Lung (tissue), 12 donors: ENCODE results near the gene SPECC1L. TPM values are rescaled to one million over a fixed set of nuclear protein-coding genes. Genes with fewer than 3 reads are reported as not detected.
A peak's percentile ranks its signal among the peaks of the same experiment; 100 is the strongest.

Experiments used
- ATAC-seq: fragments of 200-7000 bp; cut with Tn5 transposase; one replicate; pipeline ENCODE4 v1.9.1; 2020; ENCODE audit warnings: moderate number of reproducible peaks; ENCODE audit not compliant: insufficient read depth, low FRiP score
- DNase-seq, 3 donors: peaks; one replicate each; pipeline ENCODE4 v3.0.0-alpha.2; 2013 to 2017
- H3K27ac ChIP-seq, 2 donors: one replicate each; pipeline ENCODE4 v1.5.1; 2013; ENCODE audit warnings: mild to moderate bottlenecking in 2 of 2, moderate library complexity in 2 of 2, control low read depth in 1 of 2, inconsistent platforms in 1 of 2, low read depth in 1 of 2, low read length in 1 of 2
- H3K27me3 ChIP-seq, 3 donors: one replicate each; pipeline ENCODE4 v1.5.1; 2013; ENCODE audit warnings: low read length in 2 of 3; ENCODE audit not compliant: control insufficient read depth in 3 of 3, insufficient read depth in 3 of 3
- H3K36me3 ChIP-seq, 4 donors: one replicate each; pipeline ENCODE4 v1.5.1; 2013; ENCODE audit warnings: low read length in 4 of 4, mild to moderate bottlenecking in 1 of 4, moderate library complexity in 1 of 4; ENCODE audit not compliant: control insufficient read depth in 4 of 4, insufficient read depth in 4 of 4
- H3K4me1 ChIP-seq, 5 donors: one replicate each; pipeline ENCODE4 v1.5.1; 2013; ENCODE audit warnings: low read length in 5 of 5, mild to moderate bottlenecking in 2 of 5, moderate library complexity in 1 of 5; ENCODE audit not compliant: control insufficient read depth in 5 of 5, insufficient read depth in 5 of 5
- H3K4me3 ChIP-seq: one replicate; pipeline ENCODE4 v1.5.1; 2013; ENCODE audit warnings: mild to moderate bottlenecking, control low read depth, moderate library complexity
- H3K9ac ChIP-seq, 2 donors: one replicate each; pipeline ENCODE4 v1.5.1; 2013; ENCODE audit warnings: low read length in 2 of 2, control low read depth in 1 of 2; ENCODE audit not compliant: insufficient read depth in 1 of 2
- H3K9me3 ChIP-seq, 4 donors: one replicate each; pipeline ENCODE4 v1.5.1; 2013; ENCODE audit warnings: low read length in 3 of 4, mild to moderate bottlenecking in 1 of 4, moderate library complexity in 1 of 4; ENCODE audit not compliant: control insufficient read depth in 4 of 4, insufficient read depth in 3 of 4
- WGBS, 2 donors: extraction: QIAGEN DNeasy Blood & Tissue Kit; methylation state at CpG; one replicate each; pipeline ENCODE4 v1.1.7; 2013; 5-methylcytosine and 5-hydroxymethylcytosine counted together
- polyA plus RNA-seq, 2 donors: library from polyadenylated mRNA; stranded (reverse); fragments of 200-250 nt; gene quantifications; one replicate each; pipeline ENCODE4 v1.2.1, GENCODE V29; 2013
- total RNA-seq, 2 donors: library from RNA; depleted of rRNA in 1 of 2; stranded (reverse); fragments of >200 nt in 1 of 2; gene quantifications; one replicate each; pipeline ENCODE4 v1.2.1, GENCODE V29; 2014 to 2021
- TF ChIP-seq, protein P1 (sequence below): IDR thresholded peaks from 2 replicates; pipeline ENCODE4 v1.5.1; 2012; ENCODE audit warnings: mild to moderate bottlenecking; ENCODE audit errors: control extremely low read depth, extremely low read depth
- donor health status: control.
- donor health status: control.
- donor health status: Bipolar disorder and iron deficiency.
- donor health status: healthy.
- donor health status: DM: yes; HTN: yes; CAD: no.

The SPECC1L gene
- total and polyA plus RNA-seq, 4 donors: 10.4 to 83.9 (median 37.8) TPM

DNA sequence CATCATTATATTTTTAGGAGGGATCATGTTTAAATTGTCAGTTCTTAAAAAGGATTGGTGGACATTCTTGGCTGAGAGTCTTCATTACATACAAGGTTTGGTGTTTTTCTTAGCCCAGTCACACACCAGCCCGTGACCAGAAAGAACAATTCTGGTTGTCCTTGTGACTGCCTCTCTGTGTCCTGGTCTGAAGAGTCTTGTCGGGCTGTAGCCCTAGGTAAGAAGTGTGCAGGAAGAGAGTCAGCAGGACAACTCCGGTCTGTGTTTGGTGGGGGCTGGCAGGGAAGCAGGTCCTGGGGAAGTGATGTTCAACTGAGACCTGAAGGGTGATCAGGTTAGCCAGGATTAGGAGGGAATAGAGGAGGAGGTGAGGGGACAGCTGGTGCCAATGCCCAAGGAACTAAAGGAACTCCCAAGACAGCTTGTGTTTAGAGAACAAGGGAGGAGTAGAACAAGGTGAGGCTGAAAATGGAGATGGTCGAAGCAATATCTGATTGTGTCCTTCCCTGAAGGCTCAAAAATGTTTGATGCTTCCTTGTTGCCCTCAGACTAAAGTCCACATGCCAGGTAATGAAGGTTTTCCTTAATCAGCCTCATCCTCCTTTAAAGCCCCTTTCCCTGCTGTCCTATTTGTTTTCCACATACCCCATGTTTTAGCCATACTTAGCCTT, 91.5 kb downstream of the SPECC1L start:
- Histone ChIP-seq H3K9ac (no peak overlapping the region), H3K9me3 (peaks cover 0 to 3% (median 0%) of the 10 kb centered on the region in 4 donors), H3K27me3 (no peaks in the 10 kb centered on the region), H3K27ac (peak overlapping the region in 1 of 2 donors; percentile 56), H3K4me1 (peaks cover 0 to 9% (median 3%) of the 10 kb centered on the region in 5 donors), H3K4me3 (no peak overlapping the region), H3K36me3 (peaks cover 18 to 56% (median 29%) of the 10 kb centered on the region in 4 donors)
- WGBS, 2 donors: 82 to 90% methylated on average over 4 of the region's 4 CpGs
- ATAC-seq: no peak
- TF ChIP-seq, protein P1, sequence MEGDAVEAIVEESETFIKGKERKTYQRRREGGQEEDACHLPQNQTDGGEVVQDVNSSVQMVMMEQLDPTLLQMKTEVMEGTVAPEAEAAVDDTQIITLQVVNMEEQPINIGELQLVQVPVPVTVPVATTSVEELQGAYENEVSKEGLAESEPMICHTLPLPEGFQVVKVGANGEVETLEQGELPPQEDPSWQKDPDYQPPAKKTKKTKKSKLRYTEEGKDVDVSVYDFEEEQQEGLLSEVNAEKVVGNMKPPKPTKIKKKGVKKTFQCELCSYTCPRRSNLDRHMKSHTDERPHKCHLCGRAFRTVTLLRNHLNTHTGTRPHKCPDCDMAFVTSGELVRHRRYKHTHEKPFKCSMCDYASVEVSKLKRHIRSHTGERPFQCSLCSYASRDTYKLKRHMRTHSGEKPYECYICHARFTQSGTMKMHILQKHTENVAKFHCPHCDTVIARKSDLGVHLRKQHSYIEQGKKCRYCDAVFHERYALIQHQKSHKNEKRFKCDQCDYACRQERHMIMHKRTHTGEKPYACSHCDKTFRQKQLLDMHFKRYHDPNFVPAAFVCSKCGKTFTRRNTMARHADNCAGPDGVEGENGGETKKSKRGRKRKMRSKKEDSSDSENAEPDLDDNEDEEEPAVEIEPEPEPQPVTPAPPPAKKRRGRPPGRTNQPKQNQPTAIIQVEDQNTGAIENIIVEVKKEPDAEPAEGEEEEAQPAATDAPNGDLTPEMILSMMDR: no peak
- no peak for DNase-seq

DNA sequence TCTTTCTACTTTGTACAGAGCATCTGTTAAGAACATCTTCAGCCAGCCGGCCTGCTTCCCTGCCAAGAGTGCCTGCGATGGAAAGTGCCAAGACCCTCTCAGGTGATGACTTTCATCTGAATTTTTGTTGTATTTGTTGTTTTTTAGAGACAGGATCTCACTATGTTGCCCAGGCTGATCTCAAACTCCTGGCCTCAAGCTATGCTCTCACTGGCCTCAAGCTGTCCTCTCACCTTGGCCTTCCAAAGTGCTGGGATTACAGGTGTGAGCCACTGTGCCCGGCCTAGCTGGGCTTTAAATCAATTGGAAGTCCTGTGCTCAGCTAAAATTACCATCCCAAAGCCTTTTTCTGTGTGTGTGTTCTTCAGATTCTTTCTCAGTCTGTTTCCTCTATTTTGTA, 92.6 kb downstream of the SPECC1L start:
- 96 to 97% methylated on average over 3 of the region's 3 CpGs for WGBS, 2 donors
- DNase-seq: no peak
- Histone ChIP-seq H3K9ac (no peak overlapping the region), H3K36me3 (peaks cover 23 to 56% (median 27%) of the 10 kb centered on the region in 4 donors), H3K4me1 (peaks cover 0 to 6% (median 3%) of the 10 kb centered on the region in 5 donors), H3K9me3 (peaks cover 0 to 3% (median 0%) of the 10 kb centered on the region in 4 donors), H3K4me3 (no peak overlapping the region), H3K27me3 (no peaks in the 10 kb centered on the region), H3K27ac (no peak overlapping the region)
- ATAC-seq: no peak
- TF ChIP-seq, protein P1: no peak

DNA sequence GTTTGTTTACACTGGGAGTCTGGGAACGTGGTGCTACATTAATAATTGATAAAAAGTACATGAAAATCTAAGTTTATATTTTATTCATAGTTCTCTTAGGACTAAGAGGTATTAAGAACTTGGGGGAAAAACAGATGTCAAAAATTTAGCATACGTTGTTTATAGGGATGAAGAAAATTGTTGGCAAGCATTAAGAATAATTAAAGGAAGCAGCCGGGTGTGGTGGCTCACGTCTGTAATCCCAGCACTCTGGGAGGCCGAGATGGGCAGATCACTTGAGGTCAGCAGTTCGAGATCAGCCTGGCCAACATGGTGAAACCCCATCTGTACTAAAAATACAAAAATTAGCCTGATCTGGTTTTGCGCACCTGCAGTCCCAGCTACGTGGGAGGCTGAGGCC, 96.1 kb downstream of the SPECC1L start:
- no peak for DNase-seq
- Histone ChIP-seq H3K27ac (no peak overlapping the region), H3K36me3 (peaks cover 29 to 68% (median 48%) of the 10 kb centered on the region in 4 donors), H3K9me3 (peaks cover 0 to 3% (median 0%) of the 10 kb centered on the region in 4 donors), H3K27me3 (no peaks in the 10 kb centered on the region), H3K4me1 (peaks cover 0 to 2% (median 0%) of the 10 kb centered on the region in 5 donors), H3K4me3 (no peak overlapping the region), H3K9ac (no peak overlapping the region)
- TF ChIP-seq, protein P1: no peak
- no peak for ATAC-seq
- 64 to 78% methylated on average over 8 of the region's 8 CpGs for WGBS, 2 donors

DNA sequence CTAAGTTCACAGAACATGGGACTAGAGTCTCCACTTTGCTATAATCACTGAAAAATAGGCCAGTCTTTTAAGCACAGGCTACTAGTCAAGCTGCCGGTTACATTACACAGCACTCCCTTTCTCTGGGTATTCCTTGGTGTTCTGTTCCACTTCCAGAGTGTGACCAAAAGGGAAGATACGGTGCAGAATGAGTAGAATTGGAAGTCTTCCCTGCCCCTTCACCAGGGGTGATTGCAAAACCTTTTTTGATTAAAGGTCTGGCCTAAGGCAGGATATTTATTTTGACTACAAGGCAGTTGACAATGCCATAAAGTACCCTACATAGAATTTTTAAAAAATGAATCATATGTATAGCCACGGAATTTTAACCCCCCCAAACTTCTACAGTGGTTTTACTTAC, 97.2 kb downstream of the SPECC1L start:
- DNase-seq (no peak), ATAC-seq (no peak)
- H3K36me3 ChIP-seq: peaks cover 26 to 61% (median 47%) of the 10 kb centered on the region in 4 donors
- 68 to 70% methylated on average over 3 of the region's 3 CpGs for WGBS, 2 donors
- peaks cover 0 to 2% (median 0%) of the 10 kb centered on the region in 5 donors for H3K4me1 ChIP-seq
- no peaks in the 10 kb centered on the region for H3K9me3 ChIP-seq
- TF ChIP-seq, protein P1: no peak
- H3K4me3 ChIP-seq: no peak overlapping the region
- no peaks in the 10 kb centered on the region for H3K27me3 ChIP-seq
- no peak overlapping the region for H3K9ac ChIP-seq
- no peak overlapping the region for H3K27ac ChIP-seq
